ENCODE data around the gene REG1A. TPM values are rescaled to one million over a fixed set of nuclear protein-coding genes. Genes with fewer than 3 reads are reported as not detected.

Gene REG1A
- total RNA-seq, 1 experiment from 2014 or later: not detected

- intact Hi-C loops (cut with micrococcal nuclease; ENCODE audit: unreplicated experiment): no loop called here
- no peak for TF ChIP-seq EZH2 (IDR thresholded peaks at IDR 0.05; ENCODE audit: borderline replicate concordance, low read depth, low read length, poor library complexity, severe bottlenecking)
- TF ChIP-seq, protein P1, sequence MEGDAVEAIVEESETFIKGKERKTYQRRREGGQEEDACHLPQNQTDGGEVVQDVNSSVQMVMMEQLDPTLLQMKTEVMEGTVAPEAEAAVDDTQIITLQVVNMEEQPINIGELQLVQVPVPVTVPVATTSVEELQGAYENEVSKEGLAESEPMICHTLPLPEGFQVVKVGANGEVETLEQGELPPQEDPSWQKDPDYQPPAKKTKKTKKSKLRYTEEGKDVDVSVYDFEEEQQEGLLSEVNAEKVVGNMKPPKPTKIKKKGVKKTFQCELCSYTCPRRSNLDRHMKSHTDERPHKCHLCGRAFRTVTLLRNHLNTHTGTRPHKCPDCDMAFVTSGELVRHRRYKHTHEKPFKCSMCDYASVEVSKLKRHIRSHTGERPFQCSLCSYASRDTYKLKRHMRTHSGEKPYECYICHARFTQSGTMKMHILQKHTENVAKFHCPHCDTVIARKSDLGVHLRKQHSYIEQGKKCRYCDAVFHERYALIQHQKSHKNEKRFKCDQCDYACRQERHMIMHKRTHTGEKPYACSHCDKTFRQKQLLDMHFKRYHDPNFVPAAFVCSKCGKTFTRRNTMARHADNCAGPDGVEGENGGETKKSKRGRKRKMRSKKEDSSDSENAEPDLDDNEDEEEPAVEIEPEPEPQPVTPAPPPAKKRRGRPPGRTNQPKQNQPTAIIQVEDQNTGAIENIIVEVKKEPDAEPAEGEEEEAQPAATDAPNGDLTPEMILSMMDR (conservative IDR thresholded peaks at IDR 0.05; ENCODE audit: low read depth, low read length): no peak
- Histone ChIP-seq H3K4me3 (ENCODE audit: low read depth, low read length, poor library complexity, severe bottlenecking) (no peak overlapping the region), H3K4me1 (ENCODE audit: insufficient read depth, low read length, poor library complexity, severe bottlenecking) (no peaks in the 10 kb centered on the region), H3K36me3 (ENCODE audit: insufficient read depth, low read length, poor library complexity, severe bottlenecking) (no peaks in the 10 kb centered on the region), H3K27ac (ENCODE audit: low read depth, low read length, poor library complexity, severe bottlenecking) (no peak overlapping the region), H3K27me3 (replicated peaks; ENCODE audit: insufficient read depth, low read depth, low read length, poor library complexity) (peaks cover 3% of the 10 kb centered on the region), H3K9me3 (ENCODE audit: low read depth, low read length, poor library complexity, severe bottlenecking) (no peaks in the 10 kb centered on the region)
- POLR2A ChIA-PET (ENCODE audit: low non-redundant PET): no interaction called here
- no peak for DNase-seq (ENCODE audit: low spot score)
- CTCF ChIA-PET: no interaction called here
- no TSS peak for BruUV-seq (replicated peaks)
Measured at GRCh38 chr2:79155826-79156476, 35.7 kb downstream of the REG1A start.

GRCh38 chr2:79159030-79159429 is 38.7 kb downstream of the REG1A start:
- Histone ChIP-seq H3K9me3 (ENCODE audit: low read depth, low read length, poor library complexity, severe bottlenecking) (no peaks in the 10 kb centered on the region), H3K36me3 (ENCODE audit: insufficient read depth, low read length, poor library complexity, severe bottlenecking) (no peaks in the 10 kb centered on the region), H3K4me3 (ENCODE audit: low read depth, low read length, poor library complexity, severe bottlenecking) (no peak overlapping the region), H3K27ac (ENCODE audit: low read depth, low read length, poor library complexity, severe bottlenecking) (no peak overlapping the region), H3K4me1 (ENCODE audit: insufficient read depth, low read length, poor library complexity, severe bottlenecking) (no peaks in the 10 kb centered on the region), H3K27me3 (replicated peaks; ENCODE audit: insufficient read depth, low read depth, low read length, poor library complexity) (peaks cover 3% of the 10 kb centered on the region)
- intact Hi-C loops (cut with micrococcal nuclease; ENCODE audit: unreplicated experiment): no loop called here
- CTCF ChIA-PET: no interaction called here
- TF ChIP-seq, protein P1 (conservative IDR thresholded peaks at IDR 0.05; ENCODE audit: low read depth, low read length): no peak
- TF ChIP-seq EZH2 (IDR thresholded peaks at IDR 0.05; ENCODE audit: borderline replicate concordance, low read depth, low read length, poor library complexity, severe bottlenecking): no peak
- BruUV-seq (replicated peaks): no TSS peak
- POLR2A ChIA-PET (ENCODE audit: low non-redundant PET): no interaction called here
- no peak for DNase-seq (ENCODE audit: low spot score)

DNA sequence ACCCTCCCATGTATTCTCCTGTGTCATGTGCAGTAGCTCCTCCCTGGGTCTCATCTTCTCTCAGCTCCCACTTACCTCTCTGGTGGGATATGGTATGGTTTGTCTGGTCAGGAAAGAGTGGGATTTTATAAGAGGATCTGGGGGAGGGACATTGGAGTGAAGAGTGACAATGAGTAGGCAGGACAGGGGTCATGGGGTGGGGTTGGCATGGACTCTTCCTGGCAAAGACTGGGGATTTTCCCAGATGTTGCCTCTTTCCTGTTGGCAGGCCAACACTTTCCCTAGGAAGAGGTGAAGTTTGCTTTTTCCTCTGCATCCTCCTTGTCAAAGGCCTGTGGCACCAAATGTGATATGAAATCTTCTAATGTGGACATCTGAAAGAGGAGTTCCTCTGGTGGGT is 39.4 kb downstream of the REG1A start, which contains the start of gene REG3A:
Gene REG3A, minus strand, starts transcription at position 101 of the 400 bp plus-strand sequence. CDS start 348 bp downstream, outside the sequence.
- H3K36me3 ChIP-seq (ENCODE audit: insufficient read depth, low read length, poor library complexity, severe bottlenecking): no peaks in the 10 kb centered on the region
- CTCF ChIA-PET: no interaction called here
- no peak for TF ChIP-seq EZH2 (IDR thresholded peaks at IDR 0.05; ENCODE audit: borderline replicate concordance, low read depth, low read length, poor library complexity, severe bottlenecking)
- TF ChIP-seq, protein P1 (conservative IDR thresholded peaks at IDR 0.05; ENCODE audit: low read depth, low read length): no peak
- intact Hi-C loops (cut with micrococcal nuclease; ENCODE audit: unreplicated experiment): no loop called here
- peaks cover 3% of the 10 kb centered on the region for H3K27me3 ChIP-seq (replicated peaks; ENCODE audit: insufficient read depth, low read depth, low read length, poor library complexity)
- POLR2A ChIA-PET (ENCODE audit: low non-redundant PET): no interaction called here
- no peak for DNase-seq (ENCODE audit: low spot score)
- no peak within 1 kb of the TSS for H3K4me3 ChIP-seq (ENCODE audit: low read depth, low read length, poor library complexity, severe bottlenecking)
- no peaks in the 10 kb centered on the region for H3K9me3 ChIP-seq (ENCODE audit: low read depth, low read length, poor library complexity, severe bottlenecking)
- no peaks in the 10 kb centered on the region for H3K4me1 ChIP-seq (ENCODE audit: insufficient read depth, low read length, poor library complexity, severe bottlenecking)
- no peak within 1 kb of the TSS for H3K27ac ChIP-seq (ENCODE audit: low read depth, low read length, poor library complexity, severe bottlenecking)
- no TSS peak for BruUV-seq (replicated peaks)

All from A673 (cell line).